Activated T-helper 9 cell treated with anti-CD3 and anti-CD28 coated beads, Interleukin-2, amount 50 U/mL, for 16 hours (primary cell): ENCODE measurements around the gene PRKN.
"Not testable (repeated sequence)": the region's sequence is repeated elsewhere in the genome, so short reads cannot be mapped to it uniquely, and the experiment has no call there.

ENCODE experiments used
- DNase-seq: peaks from one replicate; pipeline ENCODE4 v3.0.0-alpha.2; 2020; ENCODE audit warnings: low read depth

PRKN gene

GRCh38 chr6:162710936-162711335, 16.6 kb downstream of the PRKN start:
- DNase-seq, result no peak

- no peak for DNase-seq
Observed at GRCh38 chr6:162710419-162710818, 17.1 kb downstream of the PRKN start.

GRCh38 chr6:162709431-162709830, 18.1 kb downstream of the PRKN start:
- DNase-seq, result no peak

GRCh38 chr6:162708971-162709370, 18.6 kb downstream of the PRKN start:
- DNase-seq, result no peak

GRCh38 chr6:162706232-162706631, 21.3 kb downstream of the PRKN start:
- no peak for DNase-seq

GRCh38 chr6:162705736-162706135, 21.8 kb downstream of the PRKN start:
- DNase-seq, result no peak

GRCh38 chr6:162704001-162704400, 23.6 kb downstream of the PRKN start:
- no peak for DNase-seq

- DNase-seq, result no peak
Observed at GRCh38 chr6:162702446-162702845, 25.1 kb downstream of the PRKN start.

GRCh38 chr6:162701551-162701950, 26.0 kb downstream of the PRKN start:
- no peak for DNase-seq

- DNase-seq, result no peak
Observed at GRCh38 chr6:162700966-162701365, 26.6 kb downstream of the PRKN start.

- no peak for DNase-seq
Observed at GRCh38 chr6:162699961-162700360, 27.6 kb downstream of the PRKN start.

- no peak for DNase-seq
Observed at GRCh38 chr6:162698440-162698839, 29.1 kb downstream of the PRKN start.

- DNase-seq, result no peak
Observed at GRCh38 chr6:162697872-162698403, 29.6 kb downstream of the PRKN start.

GRCh38 chr6:162690158-162690557, 37.4 kb downstream of the PRKN start:
- DNase-seq, result no peak

- DNase-seq, result no peak
Observed at GRCh38 chr6:162688751-162689345, 38.7 kb downstream of the PRKN start.

GRCh38 chr6:162685586-162685985, 42.0 kb downstream of the PRKN start:
- DNase-seq, result no peak

GRCh38 chr6:162684961-162685360, 42.6 kb downstream of the PRKN start:
- DNase-seq, result no peak

- DNase-seq, result no peak
Observed at GRCh38 chr6:162684052-162684451, 43.5 kb downstream of the PRKN start.

GRCh38 chr6:162683135-162683534, 44.4 kb downstream of the PRKN start:
- no peak for DNase-seq

- DNase-seq, result no peak
Observed at GRCh38 chr6:162681447-162681846, 46.1 kb downstream of the PRKN start.

- no peak for DNase-seq
Observed at GRCh38 chr6:162680871-162681270, 46.7 kb downstream of the PRKN start.

GRCh38 chr6:162680367-162680766, 47.2 kb downstream of the PRKN start:
- no peak for DNase-seq

GRCh38 chr6:162679681-162680080, 47.9 kb downstream of the PRKN start:
- no peak for DNase-seq

- DNase-seq, result not testable (repeated sequence)
Observed at GRCh38 chr6:162678896-162679295, 48.7 kb downstream of the PRKN start.
